Neutrophil (primary cell): Measurements from ENCODE around the gene LRMDA.

Experiments
- H3K27ac ChIP-seq: fragments of 200-600 bp; sonication (generic); 2 replicates; pipeline ENCODE4 v1.5.1; 2016; ENCODE audit warnings: mild to moderate bottlenecking, moderate library complexity
- H3K27me3 ChIP-seq: fragments of 200-600 bp; sonication (generic); 2 replicates; pipeline ENCODE4 v1.6.0; 2016; ENCODE audit warnings: mild to moderate bottlenecking
- H3K36me3 ChIP-seq: fragments of 200-600 bp; sonication (generic); 2 replicates; pipeline ENCODE4 v1.5.1; 2017
- H3K4me1 ChIP-seq, 2 experiments: fragments of 200-600 bp in 1 of 2; sonication (generic) in 1 of 2; 1 replicate in 1 of 2; 2 replicates in 1 of 2; pipeline versions ENCODE4 v1.5.1 to v1.6.1; 2013 to 2016; ENCODE audit warnings: low read depth in 1 of 2, low read length in 1 of 2, mild to moderate bottlenecking in 1 of 2, moderate library complexity in 1 of 2; ENCODE audit not compliant: control insufficient read depth in 1 of 2, insufficient read depth in 1 of 2
- H3K4me3 ChIP-seq, 2 experiments: fragments of 200-600 bp in 1 of 2; sonication (generic) in 1 of 2; 1 replicate in 1 of 2; 2 replicates in 1 of 2; pipeline ENCODE4 v1.5.1; 2013 to 2016; ENCODE audit warnings: low read depth in 1 of 2, low read length in 1 of 2, mild to moderate bottlenecking in 1 of 2, moderate library complexity in 1 of 2
- H3K9me3 ChIP-seq: fragments of 200-600 bp; sonication (generic); 2 replicates; pipeline ENCODE4 v1.5.1; 2016
- CTCF ChIP-seq: fragments of 200-600 bp; sonication (generic); IDR thresholded peaks from 2 replicates; pipeline ENCODE4 v1.5.1; 2016; ENCODE audit warnings: antibody characterized with exemption

Gene LRMDA

DNA sequence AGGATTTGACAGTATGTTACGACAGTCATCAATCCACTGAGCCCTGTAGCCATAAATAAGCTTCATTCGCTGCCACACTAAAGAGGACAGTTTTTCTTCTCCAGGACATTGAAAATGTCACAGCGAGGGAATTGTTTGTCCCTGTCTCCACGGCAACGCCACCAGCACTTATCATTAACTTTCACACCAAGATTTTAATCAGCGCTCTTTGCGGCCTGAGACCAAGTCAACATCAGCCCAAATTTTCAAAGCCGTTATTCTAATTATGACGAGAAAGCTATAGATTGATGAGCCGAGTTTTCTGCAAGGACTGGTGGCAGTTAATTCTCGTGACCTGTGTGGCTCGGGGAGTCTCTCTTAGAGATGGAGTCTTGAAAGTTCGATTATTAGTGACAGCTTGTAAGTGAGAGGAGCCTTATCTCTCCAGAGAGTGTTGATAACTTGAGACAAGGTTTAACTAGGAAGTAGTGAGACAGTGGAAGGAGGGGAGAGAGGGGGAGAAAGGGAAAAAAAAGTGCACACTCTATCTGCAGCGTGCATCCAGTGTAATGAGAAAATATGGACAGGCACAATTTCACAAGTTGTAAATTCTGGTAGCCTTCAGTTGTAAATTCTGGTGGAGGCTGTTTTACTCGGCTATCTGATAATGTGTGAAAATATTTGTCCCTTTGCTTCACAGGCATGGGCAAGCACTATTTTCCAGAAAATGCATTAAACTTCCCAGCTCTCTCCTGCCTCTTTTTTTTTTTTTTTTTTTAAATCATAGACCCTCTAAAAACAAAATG is 473.3 kb downstream of the LRMDA start:
- no peak overlapping the region for H3K4me3 ChIP-seq
- no peaks in the 10 kb centered on the region for H3K4me1 ChIP-seq
- TF ChIP-seq CTCF, result no peak
- H3K36me3 ChIP-seq, result no peaks in the 10 kb centered on the region
- H3K9me3 ChIP-seq, result no peaks in the 10 kb centered on the region
- no peak overlapping the region for H3K27ac ChIP-seq
- no peaks in the 10 kb centered on the region for H3K27me3 ChIP-seq

- H3K4me3 ChIP-seq, result no peak overlapping the region
- H3K36me3 ChIP-seq, result no peaks in the 10 kb centered on the region
- no peaks in the 10 kb centered on the region for H3K4me1 ChIP-seq
- no peak overlapping the region for H3K27ac ChIP-seq
- TF ChIP-seq CTCF, result no peak
- H3K9me3 ChIP-seq, result no peaks in the 10 kb centered on the region
- no peaks in the 10 kb centered on the region for H3K27me3 ChIP-seq
Observed at GRCh38 chr10:75905490-75905889, 474.1 kb downstream of the LRMDA start.

GRCh38 chr10:75910032-75910431 is 478.6 kb downstream of the LRMDA start:
- Histone ChIP-seq H3K9me3 (no peaks in the 10 kb centered on the region), H3K27me3 (no peaks in the 10 kb centered on the region), H3K4me1 (no peaks in the 10 kb centered on the region), H3K4me3 (no peak overlapping the region), H3K36me3 (no peaks in the 10 kb centered on the region), H3K27ac (no peak overlapping the region)
- no peak for TF ChIP-seq CTCF

- Histone ChIP-seq H3K27ac (no peak overlapping the region), H3K9me3 (no peaks in the 10 kb centered on the region), H3K36me3 (no peaks in the 10 kb centered on the region), H3K4me1 (no peaks in the 10 kb centered on the region), H3K27me3 (no peaks in the 10 kb centered on the region), H3K4me3 (no peak overlapping the region)
- no peak for TF ChIP-seq CTCF
Observed at GRCh38 chr10:75911426-75911825, 480.0 kb downstream of the LRMDA start.

- no peaks in the 10 kb centered on the region for H3K9me3 ChIP-seq
- H3K4me1 ChIP-seq, result no peaks in the 10 kb centered on the region
- no peak overlapping the region for H3K4me3 ChIP-seq
- no peaks in the 10 kb centered on the region for H3K27me3 ChIP-seq
- no peaks in the 10 kb centered on the region for H3K36me3 ChIP-seq
- no peak overlapping the region for H3K27ac ChIP-seq
- TF ChIP-seq CTCF, result no peak
Observed at GRCh38 chr10:75916906-75917305, 485.5 kb downstream of the LRMDA start.
